Endothelial cell of umbilical vein (primary cell): Measurements from ENCODE around the gene HOXB7. TPM values are rescaled to one million over a fixed set of nuclear protein-coding genes. Genes with fewer than 3 reads are reported as not detected.

Source experiments
- BruUV-seq: library from RNA; stranded (reverse); fragments of 400-500 nt; replicated peaks from 2 replicates; lab custom pipeline; 2021; lab: Mats Ljungman, UMichigan
- CTCF ChIA-PET: fragments of 300-600, 350-600 bp; sonication (Branson Sonifier 250); formaldehyde crosslinking; loops from one replicate; lab custom pipeline; 2021; ENCODE audit warnings: antibody characterized with exemption, inconsistent platforms; lab: Charles Lee
- POLR2A ChIA-PET: fragments of 300-600, 350-600 bp; sonication (Branson Sonifier 250); formaldehyde crosslinking; loops from one replicate; lab custom pipeline; 2021; ENCODE audit warnings: antibody characterized with exemption, inconsistent platforms; lab: Charles Lee
- DNase-seq: peaks from one replicate; pipeline ENCODE4 v3.0.0-alpha.2; 2011; ENCODE audit warnings: low read depth, low spot score
- FAIRE-seq: peaks from 2 replicates; lab custom pipeline; 2011; peaks lifted over from hg19 to GRCh38; lab: Jason Lieb, UNC
- H2AFZ ChIP-seq: 2 replicates; pipeline ENCODE4 v1.6.0; 2012; ENCODE audit warnings: low read depth, low read length, control low read depth, inconsistent platforms
- H3K27ac ChIP-seq: 2 replicates; pipeline ENCODE4 v1.5.1; 2011; ENCODE audit warnings: low read depth, mild to moderate bottlenecking, control low read depth, low read length, moderate library complexity; ENCODE audit not compliant: insufficient read depth
- H3K27me3 ChIP-seq, 2 experiments: 2 replicates each; pipeline versions ENCODE4 v1.6.0 to v1.6.1; 2011; ENCODE audit warnings: low read length in 2 of 2, mixed read lengths in 1 of 2; ENCODE audit not compliant: control insufficient read depth in 2 of 2, insufficient read depth in 2 of 2
- H3K36me3 ChIP-seq, 2 experiments: 2 replicates in 1 of 2; 3 replicates in 1 of 2; pipeline ENCODE4 v1.5.1; 2011; ENCODE audit warnings: low read length in 2 of 2, mild to moderate bottlenecking in 1 of 2, moderate library complexity in 1 of 2; ENCODE audit not compliant: control insufficient read depth in 2 of 2, insufficient read depth in 2 of 2; ENCODE audit errors: extremely low read depth in 1 of 2
- H3K4me1 ChIP-seq: 3 replicates; pipeline ENCODE4 v1.5.1; 2011; ENCODE audit warnings: mild to moderate bottlenecking, low read length; ENCODE audit not compliant: control insufficient read depth, insufficient read depth; ENCODE audit errors: extremely low read depth
- H3K4me2 ChIP-seq: 2 replicates; pipeline ENCODE4 v1.6.1; 2011; ENCODE audit warnings: low read length, control low read depth, mixed read lengths; ENCODE audit not compliant: insufficient read depth
- H3K4me3 ChIP-seq, 3 experiments: fragments of 200-600 bp in 1 of 3; sonication (generic), shearing (Covaris generic) in 1 of 3; replicated peaks in 1 of 3; 2 replicates each; pipeline ENCODE4 v1.5.1; 2011 to 2016; ENCODE audit warnings: control low read depth in 3 of 3, low read length in 3 of 3, mild to moderate bottlenecking in 2 of 3, inconsistent platforms in 1 of 3, low read depth in 1 of 3, moderate library complexity in 1 of 3; ENCODE audit not compliant: insufficient read depth in 1 of 3
- H3K79me2 ChIP-seq: 2 replicates; pipeline ENCODE4 v1.6.0; 2012; ENCODE audit warnings: low read length, inconsistent platforms; ENCODE audit not compliant: control insufficient read depth, insufficient read depth
- H3K9ac ChIP-seq: replicated peaks from 2 replicates; pipeline ENCODE3; 2011; ENCODE audit warnings: low read length, control low read depth; ENCODE audit not compliant: insufficient read depth; ENCODE audit errors: extremely low read depth
- H3K9me1 ChIP-seq: replicated peaks from 3 replicates; pipeline ENCODE4 v1.6.0; 2011; ENCODE audit warnings: mild to moderate bottlenecking, low read length; ENCODE audit not compliant: control insufficient read depth, insufficient read depth; ENCODE audit errors: extremely low read depth
- H3K9me3 ChIP-seq: replicated peaks from 2 replicates; pipeline ENCODE4 v1.5.1; 2012; ENCODE audit warnings: low read length, inconsistent platforms; ENCODE audit not compliant: control insufficient read depth, insufficient read depth
- H4K20me1 ChIP-seq: replicated peaks from 2 replicates; pipeline ENCODE3; 2011; ENCODE audit warnings: mild to moderate bottlenecking, low read length; ENCODE audit not compliant: control insufficient read depth, insufficient read depth; ENCODE audit errors: extremely low read depth
- EZH2 ChIP-seq: IDR thresholded peaks from 2 replicates; pipeline ENCODE4 v1.6.1; 2012; ENCODE audit warnings: borderline replicate concordance, low read depth, mild to moderate bottlenecking, moderate library complexity, low read length, inconsistent platforms; ENCODE audit not compliant: severe bottlenecking
- FOS ChIP-seq: IDR thresholded peaks from 2 replicates; pipeline ENCODE4 v1.6.1; 2011; ENCODE audit warnings: mild to moderate bottlenecking, low read length, moderate library complexity, borderline replicate concordance; ENCODE audit not compliant: insufficient read depth
- GATA2 ChIP-seq: IDR thresholded peaks from 2 replicates; pipeline ENCODE4 v1.7.0; 2011; ENCODE audit warnings: low read depth, mild to moderate bottlenecking, moderate library complexity, mixed read lengths, low read length; ENCODE audit not compliant: insufficient read length, insufficient read depth
- JUN ChIP-seq: IDR thresholded peaks from 2 replicates; pipeline ENCODE4 v1.6.1; 2011; ENCODE audit warnings: borderline replicate concordance, low read depth; ENCODE audit not compliant: insufficient read length, insufficient read depth
- MAX ChIP-seq: IDR thresholded peaks from 2 replicates; pipeline ENCODE4 v1.6.1; 2011; ENCODE audit not compliant: insufficient read depth, insufficient read length
- MYC ChIP-seq: IDR thresholded peaks from one replicate; pipeline ENCODE4 v1.6.1; 2011; ENCODE audit warnings: mild to moderate bottlenecking, low read depth, low read length
- POLR2A ChIP-seq: IDR thresholded peaks from 2 replicates; pipeline ENCODE4 v1.6.1; 2012; ENCODE audit warnings: low read depth, mild to moderate bottlenecking, control low read depth, low read length
- POLR2AphosphoS5 ChIP-seq: IDR thresholded peaks from 2 replicates; pipeline ENCODE4 v1.6.1; 2012; ENCODE audit warnings: low read depth, mild to moderate bottlenecking, control low read depth, low read length, moderate library complexity; ENCODE audit not compliant: insufficient read depth
- dilution Hi-C: fragments of 300-500 bp; cut with MboI; formaldehyde crosslinking; loops from one replicate; pipeline ENCODE4 v1.15.0; 2019; ENCODE audit warnings: low sequenced_read_pairs; ENCODE audit not compliant: extremely low pct_ligation_motif_present
- intact Hi-C: fragments of 100-400 bp; cut with micrococcal nuclease; formaldehyde crosslinking; loops from one replicate; pipeline ENCODE4 v1.10.0; 2022
- polyA plus RNA-seq, 4 experiments: library from polyadenylated mRNA; depleted of rRNA in 3 of 4; stranded (reverse) in 3 of 4; unstranded in 1 of 4; fragments of >200 nt; gene quantifications; 2 replicates each; pipeline versions ENCODE4 v1.2.1 to v1.2.3, GENCODE V29; 2011 to 2012; ENCODE audit warnings: missing spikeins in 1 of 4
- total RNA-seq: library from RNA; stranded (reverse); gene quantifications from 2 replicates; pipeline ENCODE4 v1.2.3, GENCODE V29; 2021
- TF ChIP-seq, protein P1 (sequence below), 2 donors: IDR thresholded peaks; 1 replicate in 1 of 2; 2 replicates in 1 of 2; pipeline ENCODE4 v1.5.1; 2011; ENCODE audit warnings: low read length in 2 of 2, mild to moderate bottlenecking in 2 of 2, moderate library complexity in 2 of 2, control low read depth in 1 of 2, inconsistent platforms in 1 of 2, low read depth in 1 of 2; ENCODE audit not compliant: insufficient read depth in 1 of 2; ENCODE audit errors: extremely low read depth in 1 of 2

Gene HOXB7
- total and polyA plus RNA-seq, 2 donors (not counting 3 experiments of a cell fraction or from before 2014, with no cell fraction given) = 23.5 to 24.5 TPM

- TF ChIP-seq FOS = no peak
- TF ChIP-seq EZH2 = peak; percentile 10
- TF ChIP-seq POLR2A = no peak
- intact Hi-C loops = no loop called here
- H3K27ac ChIP-seq = no peak overlapping the region
- dilution Hi-C loops = no loop called here
- CTCF ChIA-PET = interaction anchor here (1.0 to 6.3 kb wide), 5 partner anchors 16 to 361 kb away, joined by 3 to 45 read pairs (median 5); no protein-coding TSS in a partner anchor
- no peak overlapping the region for H3K4me2 ChIP-seq
- no peaks in the 10 kb centered on the region for H3K79me2 ChIP-seq
- DNase-seq = no peak
- no peak overlapping the region for H3K9ac ChIP-seq
- no peak overlapping the region for H2AFZ ChIP-seq
- no peak for FAIRE-seq
- H3K4me1 ChIP-seq = peaks cover 22% of the 10 kb centered on the region
- POLR2A ChIA-PET = no interaction called here
- H3K27me3 ChIP-seq = peaks cover 75 to 91% of the 10 kb centered on the region in 2 experiments
- H3K9me3 ChIP-seq = no peaks in the 10 kb centered on the region
- no peaks in the 10 kb centered on the region for H3K9me1 ChIP-seq
- H4K20me1 ChIP-seq = no peaks in the 10 kb centered on the region
- no peak overlapping the region for H3K4me3 ChIP-seq
- H3K36me3 ChIP-seq = no peaks in the 10 kb centered on the region
- BruUV-seq = no TSS peak
These were observed 9.8 kb upstream of the HOXB7 start for GRCh38 chr17:48620461-48621139.

- no TSS peak for BruUV-seq
- no peak overlapping the region for H3K4me2 ChIP-seq
- no peak overlapping the region for H3K4me3 ChIP-seq
- no peak for DNase-seq
- H3K27ac ChIP-seq = no peak overlapping the region
- no peak overlapping the region for H3K9ac ChIP-seq
- dilution Hi-C loops (no loop called here), intact Hi-C loops (loop anchor here (5.0 kb wide), 2 partner anchors 468 to 483 kb away; no protein-coding TSS in a partner anchor)
- TF ChIP-seq GATA2 = no peak
- no peak for TF ChIP-seq MYC
- no peak for TF ChIP-seq FOS
- no peak for TF ChIP-seq JUN
- no peak for TF ChIP-seq EZH2
- TF ChIP-seq MAX = no peak
- TF ChIP-seq, protein P1, sequence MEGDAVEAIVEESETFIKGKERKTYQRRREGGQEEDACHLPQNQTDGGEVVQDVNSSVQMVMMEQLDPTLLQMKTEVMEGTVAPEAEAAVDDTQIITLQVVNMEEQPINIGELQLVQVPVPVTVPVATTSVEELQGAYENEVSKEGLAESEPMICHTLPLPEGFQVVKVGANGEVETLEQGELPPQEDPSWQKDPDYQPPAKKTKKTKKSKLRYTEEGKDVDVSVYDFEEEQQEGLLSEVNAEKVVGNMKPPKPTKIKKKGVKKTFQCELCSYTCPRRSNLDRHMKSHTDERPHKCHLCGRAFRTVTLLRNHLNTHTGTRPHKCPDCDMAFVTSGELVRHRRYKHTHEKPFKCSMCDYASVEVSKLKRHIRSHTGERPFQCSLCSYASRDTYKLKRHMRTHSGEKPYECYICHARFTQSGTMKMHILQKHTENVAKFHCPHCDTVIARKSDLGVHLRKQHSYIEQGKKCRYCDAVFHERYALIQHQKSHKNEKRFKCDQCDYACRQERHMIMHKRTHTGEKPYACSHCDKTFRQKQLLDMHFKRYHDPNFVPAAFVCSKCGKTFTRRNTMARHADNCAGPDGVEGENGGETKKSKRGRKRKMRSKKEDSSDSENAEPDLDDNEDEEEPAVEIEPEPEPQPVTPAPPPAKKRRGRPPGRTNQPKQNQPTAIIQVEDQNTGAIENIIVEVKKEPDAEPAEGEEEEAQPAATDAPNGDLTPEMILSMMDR (IDR thresholded peaks at IDR 0.05; ENCODE audit: extremely low read depth in 1 of 2, insufficient read depth in 1 of 2, low read depth in 1 of 2, low read length in 2 of 2) = no peak
- TF ChIP-seq POLR2AphosphoS5 = no peak
- TF ChIP-seq POLR2A = no peak
- H3K9me1 ChIP-seq = no peaks in the 10 kb centered on the region
- CTCF ChIA-PET = interaction anchor here (1.3 to 6.3 kb wide), 2 partner anchors 17 to 39 kb away, joined by 3 to 45 read pairs; no protein-coding TSS in a partner anchor
- POLR2A ChIA-PET = no interaction called here
- peaks cover 18% of the 10 kb centered on the region for H3K4me1 ChIP-seq
- no peaks in the 10 kb centered on the region for H3K9me3 ChIP-seq
- FAIRE-seq = no peak
- no peaks in the 10 kb centered on the region for H3K79me2 ChIP-seq
- no peaks in the 10 kb centered on the region for H4K20me1 ChIP-seq
- no peak overlapping the region for H2AFZ ChIP-seq
- H3K36me3 ChIP-seq = no peaks in the 10 kb centered on the region
- peaks cover 77 to 92% of the 10 kb centered on the region in 2 experiments for H3K27me3 ChIP-seq
These were observed 9.1 kb upstream of the HOXB7 start for GRCh38 chr17:48619826-48620449.
